AG04450 (cell line): Measurements from ENCODE around the gene NDUFA7. TPM values are rescaled to one million over a fixed set of nuclear protein-coding genes. Genes with fewer than 3 reads are reported as not detected.
"Not testable (repeated sequence)": the region's sequence is repeated elsewhere in the genome, so short reads cannot be mapped to it uniquely, and the experiment has no call there.

Experiments used
- CTCF ChIA-PET: fragments of 300-600, 350-600 bp; formaldehyde crosslinking; extraction: SDS; loops from one replicate; lab custom pipeline; 2022; ENCODE audit warnings: antibody characterized with exemption, inconsistent platforms; lab: Charles Lee
- POLR2A ChIA-PET: fragments of 350-600 bp; formaldehyde crosslinking; extraction: SDS; loops from one replicate; lab custom pipeline; 2021; ENCODE audit warnings: antibody characterized with exemption, inconsistent platforms; lab: Yijun Ruan, JAX
- DNase-seq: peaks from one replicate; pipeline ENCODE4 v3.0.0-alpha.2; 2011; ENCODE audit warnings: low read depth, low spot score
- H3K27ac ChIP-seq: one replicate; pipeline ENCODE4 v1.5.1; 2012; ENCODE audit warnings: low read depth, low read length, control low read depth
- H3K27me3 ChIP-seq: one replicate; pipeline ENCODE4 v1.6.0; 2012; ENCODE audit warnings: low read length; ENCODE audit not compliant: control insufficient read depth, insufficient read depth
- H3K4me3 ChIP-seq: 2 replicates; pipeline ENCODE4 v1.5.1; 2011; ENCODE audit warnings: mild to moderate bottlenecking, low read depth, low read length, control low read depth
- H3K9me3 ChIP-seq: 2 replicates; pipeline ENCODE4 v1.5.1; 2012; ENCODE audit warnings: low read length; ENCODE audit not compliant: control insufficient read depth, insufficient read depth
- CTCF ChIP-seq: IDR thresholded peaks from 2 replicates; pipeline ENCODE4 v1.5.1; 2011; ENCODE audit warnings: low read depth, low read length, control low read depth, inconsistent platforms
- polyA plus RNA-seq: library from polyadenylated mRNA; depleted of rRNA; stranded (reverse); fragments of >200 nt; gene quantifications from 2 replicates; pipeline ENCODE4 v1.2.3, GENCODE V29; 2011

The NDUFA7 gene
- polyA plus RNA-seq, 1 experiment = 31.5 TPM

- Histone ChIP-seq H3K27me3 (peaks cover 5% of the 10 kb centered on the region), H3K27ac (no peak overlapping the region), H3K9me3 (peaks cover 12% of the 10 kb centered on the region), H3K4me3 (peak overlapping the region; percentile 99)
- ChIA-PET CTCF (interaction anchor here (2.0 kb wide), 1 partner anchor 32 kb away, joined by 9 read pairs; no protein-coding TSS in a partner anchor), POLR2A (interaction anchor here (2.0 kb wide), 1 partner anchor 12 kb away, joined by 11 read pairs; no protein-coding TSS in a partner anchor)
- no peak for DNase-seq
- TF ChIP-seq CTCF = no peak
These were observed 1.4 kb upstream of the NDUFA7 start for GRCh38 chr19:8322638-8322997.

GRCh38 chr19:8321986-8322637 is 937 bp upstream of the NDUFA7 start:
- ChIA-PET POLR2A (interaction anchor here (0.6 to 2.0 kb wide), 10 partner anchors 8 to 249 kb away, joined by 3 to 11 read pairs (median 4); partner anchors contain the start of genes CD320, MARCHF2 and ZNF414), CTCF (interaction anchor here (0.6 kb wide), 1 partner anchor 260 kb away, joined by 3 read pairs; no protein-coding TSS in a partner anchor)
- H3K9me3 ChIP-seq = peaks cover 11% of the 10 kb centered on the region
- peak overlapping the region; percentile 99 for H3K4me3 ChIP-seq
- no peak overlapping the region for H3K27ac ChIP-seq
- H3K27me3 ChIP-seq = peaks cover 5% of the 10 kb centered on the region
- no peak for DNase-seq
- TF ChIP-seq CTCF = no peak

- Histone ChIP-seq H3K27ac (peak overlapping the region; percentile 80), H3K4me3 (peak overlapping the region; percentile 99), H3K27me3 (no peaks in the 10 kb centered on the region), H3K9me3 (no peaks in the 10 kb centered on the region; the same call in 1 of the 2 replicates)
- CTCF ChIA-PET = no interaction called here
- DNase-seq = no peak
- TF ChIP-seq CTCF = no peak
- POLR2A ChIA-PET = interaction anchor here (0.6 to 1.9 kb wide), 6 partner anchors 9 to 206 kb away, joined by 3 to 9 read pairs (median 4); partner anchors contain the start of genes MARCHF2 and ZNF414
These were observed 560 bp downstream of the NDUFA7 start for GRCh38 chr19:8320564-8321066.

GRCh38 chr19:8319807-8320520 is 1.2 kb downstream of the NDUFA7 start:
- ChIA-PET POLR2A (interaction anchor here (0.6 kb wide), 1 partner anchor 60 kb away, joined by 5 read pairs; no protein-coding TSS in a partner anchor), CTCF (interaction anchor here (0.6 kb wide), 2 partner anchors 91 to 261 kb away, joined by 3 read pairs; no protein-coding TSS in a partner anchor)
- TF ChIP-seq CTCF = no peak
- Histone ChIP-seq H3K27me3 (no peaks in the 10 kb centered on the region), H3K27ac (no peak overlapping the region), H3K9me3 (no peaks in the 10 kb centered on the region; the same call in 1 of the 2 replicates), H3K4me3 (peak overlapping the region; percentile 99)
- DNase-seq = no peak

GRCh38 chr19:8318835-8319234 is 2.3 kb downstream of the NDUFA7 start:
- H3K9me3 ChIP-seq, DNase-seq, H3K27me3 ChIP-seq, H3K4me3 ChIP-seq, H3K27ac ChIP-seq: not testable (repeated sequence)
- ChIA-PET POLR2A (interaction anchor here (0.7 kb wide), 1 partner anchor 21 kb away, joined by 8 read pairs; no protein-coding TSS in a partner anchor), CTCF (interaction anchor here (0.6 to 1.0 kb wide), 6 partner anchors 9 to 262 kb away, joined by 3 to 7 read pairs (median 4); no protein-coding TSS in a partner anchor)
